ENCODE measurements around the gene CKMT2.

Gene CKMT2

DNA sequence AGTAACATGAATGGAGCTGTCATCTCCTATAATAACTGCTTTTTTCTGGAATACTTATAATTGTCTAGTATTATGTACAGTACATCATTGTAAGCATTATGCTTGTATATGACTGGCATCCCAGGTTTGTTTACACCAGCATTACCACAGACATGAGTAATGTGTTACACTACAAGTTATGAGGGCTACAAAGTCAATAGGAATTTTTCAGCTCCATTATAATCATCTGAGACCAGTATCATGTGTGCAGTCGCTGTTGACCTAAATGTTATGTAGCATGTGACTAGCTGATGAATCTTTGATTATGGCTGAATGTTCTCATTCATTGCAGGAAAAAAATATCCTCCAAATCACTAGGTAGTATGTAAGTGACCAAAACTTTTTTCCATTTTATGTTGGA, 70.4 kb downstream of the CKMT2 start:
- TF ChIP-seq, protein P1, sequence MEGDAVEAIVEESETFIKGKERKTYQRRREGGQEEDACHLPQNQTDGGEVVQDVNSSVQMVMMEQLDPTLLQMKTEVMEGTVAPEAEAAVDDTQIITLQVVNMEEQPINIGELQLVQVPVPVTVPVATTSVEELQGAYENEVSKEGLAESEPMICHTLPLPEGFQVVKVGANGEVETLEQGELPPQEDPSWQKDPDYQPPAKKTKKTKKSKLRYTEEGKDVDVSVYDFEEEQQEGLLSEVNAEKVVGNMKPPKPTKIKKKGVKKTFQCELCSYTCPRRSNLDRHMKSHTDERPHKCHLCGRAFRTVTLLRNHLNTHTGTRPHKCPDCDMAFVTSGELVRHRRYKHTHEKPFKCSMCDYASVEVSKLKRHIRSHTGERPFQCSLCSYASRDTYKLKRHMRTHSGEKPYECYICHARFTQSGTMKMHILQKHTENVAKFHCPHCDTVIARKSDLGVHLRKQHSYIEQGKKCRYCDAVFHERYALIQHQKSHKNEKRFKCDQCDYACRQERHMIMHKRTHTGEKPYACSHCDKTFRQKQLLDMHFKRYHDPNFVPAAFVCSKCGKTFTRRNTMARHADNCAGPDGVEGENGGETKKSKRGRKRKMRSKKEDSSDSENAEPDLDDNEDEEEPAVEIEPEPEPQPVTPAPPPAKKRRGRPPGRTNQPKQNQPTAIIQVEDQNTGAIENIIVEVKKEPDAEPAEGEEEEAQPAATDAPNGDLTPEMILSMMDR (IDR thresholded peaks at IDR 0.05): no peak
- TF ChIP-seq ZFX (IDR thresholded peaks at IDR 0.05; ENCODE audit: borderline replicate concordance): no peak

DNA sequence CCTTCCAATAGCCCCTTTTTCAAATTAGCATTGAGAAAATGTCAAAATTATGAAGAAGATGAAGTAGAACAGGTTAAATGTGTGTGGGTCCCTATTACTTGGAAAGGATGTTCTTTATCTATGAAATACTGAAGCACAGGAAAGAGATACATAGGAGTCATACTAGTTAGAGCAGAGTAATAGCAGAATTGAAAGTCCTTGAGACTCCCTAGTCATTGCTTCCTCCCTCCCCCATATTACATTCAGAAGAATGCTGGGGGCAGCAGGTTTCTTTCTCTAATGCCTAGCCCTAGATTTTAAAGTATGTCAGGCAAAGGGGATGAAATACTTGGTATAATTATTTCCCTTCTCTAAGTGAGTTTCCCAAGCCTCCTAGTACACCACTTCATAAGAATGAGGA, 72.7 kb downstream of the CKMT2 start:
- TF ChIP-seq ZFX (IDR thresholded peaks at IDR 0.05; ENCODE audit: borderline replicate concordance): no peak
- TF ChIP-seq, protein P1 (IDR thresholded peaks at IDR 0.05): no peak
- no peak overlapping the region for H3K27ac ChIP-seq

More for the DNA sequence above, 70.4 kb downstream of the CKMT2 start:
- H3K27ac ChIP-seq: no peak overlapping the region

DNA sequence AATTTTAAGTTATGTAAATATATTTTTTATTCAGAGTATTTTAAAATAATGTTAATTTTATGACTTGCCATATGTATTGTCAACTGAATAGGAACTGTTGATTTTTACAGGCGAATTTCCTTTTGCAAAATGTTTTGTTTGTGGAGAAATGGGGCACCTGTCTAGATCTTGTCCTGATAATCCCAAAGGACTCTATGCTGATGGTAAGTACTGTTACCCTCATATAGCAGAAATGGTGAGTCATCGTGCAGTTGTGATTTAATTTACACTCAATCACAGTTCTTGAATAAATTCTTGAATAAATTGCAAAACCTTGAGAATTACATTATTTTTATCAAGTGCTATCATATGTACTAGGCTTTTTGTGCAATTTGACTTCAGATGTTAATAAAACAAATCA, 75.7 kb downstream of the CKMT2 start:
- no peak overlapping the region for H3K27ac ChIP-seq
- TF ChIP-seq, protein P1 (IDR thresholded peaks at IDR 0.05): no peak
- no peak for TF ChIP-seq ZFX (IDR thresholded peaks at IDR 0.05; ENCODE audit: borderline replicate concordance)

DNA sequence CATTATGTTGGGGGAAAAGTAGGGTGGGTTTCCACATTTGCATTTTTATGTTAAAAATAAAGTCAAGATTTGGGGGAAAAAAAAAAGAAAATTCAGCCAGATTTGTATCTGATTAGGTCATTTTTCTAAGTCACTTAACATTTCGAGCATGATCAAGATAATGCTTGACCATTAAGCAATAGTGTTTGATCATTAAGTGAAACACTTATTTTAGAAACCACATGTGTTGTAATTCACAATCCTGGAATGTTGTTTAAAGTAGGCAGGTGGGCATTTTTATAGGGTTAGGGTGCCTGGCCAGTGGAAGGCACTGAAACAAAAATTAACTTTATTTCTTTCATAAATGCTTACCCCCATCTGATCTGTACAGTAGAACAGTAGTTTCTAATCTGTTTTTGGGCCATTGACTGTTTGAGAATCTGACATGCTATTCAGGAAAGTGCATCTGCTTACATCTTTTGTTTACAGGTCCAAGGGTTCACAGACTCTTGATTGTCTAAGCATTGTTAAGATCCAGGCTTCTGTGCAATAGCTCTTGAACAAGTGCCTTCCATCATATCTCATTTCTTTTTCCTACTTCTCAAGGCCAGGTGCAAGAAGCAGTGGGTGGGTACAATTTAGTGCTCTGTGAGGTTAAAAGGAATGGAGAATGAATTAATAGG, 77.4 kb downstream of the CKMT2 start:
- no peak overlapping the region for H3K27ac ChIP-seq
- no peak for TF ChIP-seq ZFX (IDR thresholded peaks at IDR 0.05; ENCODE audit: borderline replicate concordance)
- TF ChIP-seq, protein P1 (IDR thresholded peaks at IDR 0.05): no peak

DNA sequence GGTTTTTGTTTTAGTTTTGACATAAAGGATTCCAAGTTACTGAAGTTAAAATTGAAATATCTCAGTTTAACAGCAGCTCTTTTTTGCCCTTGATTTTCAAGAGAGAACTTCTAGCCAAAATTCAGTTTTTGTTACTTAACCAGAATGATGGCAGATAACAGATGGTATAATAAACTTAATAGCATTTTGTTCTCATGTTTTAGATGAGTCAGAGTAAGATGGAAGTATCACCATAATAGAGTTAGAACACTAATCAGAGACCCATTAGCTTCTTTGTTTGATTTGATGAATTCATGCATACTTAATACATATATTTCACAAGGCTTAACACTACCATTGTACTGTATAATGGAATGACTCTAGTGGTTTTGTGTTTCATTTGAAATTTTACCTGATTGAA, 80.2 kb downstream of the CKMT2 start:
- no peak overlapping the region for H3K27ac ChIP-seq
- TF ChIP-seq, protein P1 (IDR thresholded peaks at IDR 0.05): no peak
- TF ChIP-seq ZFX (IDR thresholded peaks at IDR 0.05; ENCODE audit: borderline replicate concordance): no peak

DNA sequence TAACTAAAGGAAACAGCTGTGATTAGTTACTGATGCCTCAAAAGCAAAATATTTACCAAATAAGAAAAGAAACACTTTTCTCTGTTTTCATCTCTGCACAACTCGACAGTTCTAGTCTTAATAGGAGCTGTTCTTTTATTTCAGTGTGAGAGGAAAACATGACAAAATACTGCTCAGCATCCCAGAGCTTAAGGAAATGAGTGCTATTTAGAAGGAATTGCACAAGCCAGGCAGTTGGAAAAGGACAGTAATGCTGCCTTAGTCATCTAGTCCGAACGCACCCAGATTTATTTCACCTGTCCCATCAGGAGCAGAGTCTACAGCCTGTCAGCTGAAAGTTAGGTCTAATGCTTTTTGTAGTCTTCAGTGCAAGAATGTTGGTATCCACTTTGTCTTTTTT, 80.6 kb downstream of the CKMT2 start:
- H3K27ac ChIP-seq: no peak overlapping the region
- TF ChIP-seq, protein P1 (IDR thresholded peaks at IDR 0.05): no peak
- TF ChIP-seq ZFX (IDR thresholded peaks at IDR 0.05; ENCODE audit: borderline replicate concordance): no peak

DNA sequence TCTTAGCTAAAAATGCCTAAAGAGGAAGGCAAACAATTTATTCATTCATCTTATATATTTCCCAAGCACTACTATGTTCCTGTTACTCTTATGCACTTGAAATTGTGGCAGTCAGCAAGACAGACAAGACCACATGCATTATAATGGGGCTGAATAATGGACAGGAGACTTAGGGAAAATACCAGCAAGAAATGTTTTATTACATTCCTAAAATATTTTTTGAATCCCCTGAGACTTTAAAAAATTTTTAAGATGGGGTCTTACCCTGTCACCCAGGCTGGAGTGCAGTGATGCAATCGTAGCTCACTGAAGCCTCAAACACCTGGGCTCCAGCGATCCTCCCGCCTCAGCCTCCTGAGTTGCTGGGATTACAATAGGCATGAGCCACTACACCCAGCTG, 81.5 kb downstream of the CKMT2 start:
- no peak overlapping the region for H3K27ac ChIP-seq
- TF ChIP-seq ZFX (IDR thresholded peaks at IDR 0.05; ENCODE audit: borderline replicate concordance): no peak
- TF ChIP-seq, protein P1 (IDR thresholded peaks at IDR 0.05): no peak

Data from 22Rv1 (cell line).